GM18909 (cell line): Measurements from ENCODE around the gene DCTN4.

ENCODE experiments used
- ATAC-seq: cut with Tn5 transposase; IDR thresholded peaks from one replicate; pipeline ENCODE4 v1.9.1; 2021; ENCODE audit warnings: mild to moderate bottlenecking; ENCODE audit not compliant: unreplicated experiment, poor library complexity

Gene DCTN4

GRCh38 chr5:150779397-150780186 is 20.8 kb upstream of the DCTN4 start:
- ATAC-seq, result peak; percentile 8

- peak; percentile 24 for ATAC-seq
Measured at GRCh38 chr5:150778517-150779396, 19.9 kb upstream of the DCTN4 start, which contains the start of gene SMIM3. SMIM3 (plus strand) TSS chr5:150778757; CDS start chr5:150795441, 16,684 bp downstream.

GRCh38 chr5:150778088-150778516 is 19.3 kb upstream of the DCTN4 start:
- no peak for ATAC-seq

- ATAC-seq, result no peak
Measured at GRCh38 chr5:150777685-150778084, 18.9 kb upstream of the DCTN4 start.

GRCh38 chr5:150774145-150774544 is 15.3 kb upstream of the DCTN4 start:
- ATAC-seq, result no peak

GRCh38 chr5:150771034-150771795 is 12.4 kb upstream of the DCTN4 start:
- no peak for ATAC-seq

GRCh38 chr5:150766251-150766650 is 7.4 kb upstream of the DCTN4 start:
- ATAC-seq, result no peak

GRCh38 chr5:150765799-150766169 is 7.0 kb upstream of the DCTN4 start:
- no peak for ATAC-seq

- no peak for ATAC-seq
Measured at GRCh38 chr5:150765011-150765798, 6.4 kb upstream of the DCTN4 start.

- no peak for ATAC-seq
Measured at GRCh38 chr5:150764530-150764929, 5.7 kb upstream of the DCTN4 start.

- ATAC-seq, result no peak
Measured at GRCh38 chr5:150763023-150763769, 4.4 kb upstream of the DCTN4 start.

GRCh38 chr5:150762211-150762610 is 3.4 kb upstream of the DCTN4 start:
- no peak for ATAC-seq

- ATAC-seq, result no peak
Measured at GRCh38 chr5:150759334-150759583, 442 bp upstream of the DCTN4 start.

- peak; percentile 21 for ATAC-seq
Measured at GRCh38 chr5:150758203-150758530, 650 bp downstream of the DCTN4 start.

GRCh38 chr5:150757087-150757649 is 1.6 kb downstream of the DCTN4 start:
- ATAC-seq, result no peak

- no peak for ATAC-seq
Measured at GRCh38 chr5:150753863-150754262, 5.0 kb downstream of the DCTN4 start.

- no peak for ATAC-seq
Measured at GRCh38 chr5:150753463-150753862, 5.4 kb downstream of the DCTN4 start.

- ATAC-seq, result no peak
Measured at GRCh38 chr5:150751096-150751891, 7.5 kb downstream of the DCTN4 start.
